Measurements from ENCODE around the gene SORBS1.
A peak's percentile ranks its signal among the peaks of the same experiment; 100 is the strongest.

The SORBS1 gene

DNA sequence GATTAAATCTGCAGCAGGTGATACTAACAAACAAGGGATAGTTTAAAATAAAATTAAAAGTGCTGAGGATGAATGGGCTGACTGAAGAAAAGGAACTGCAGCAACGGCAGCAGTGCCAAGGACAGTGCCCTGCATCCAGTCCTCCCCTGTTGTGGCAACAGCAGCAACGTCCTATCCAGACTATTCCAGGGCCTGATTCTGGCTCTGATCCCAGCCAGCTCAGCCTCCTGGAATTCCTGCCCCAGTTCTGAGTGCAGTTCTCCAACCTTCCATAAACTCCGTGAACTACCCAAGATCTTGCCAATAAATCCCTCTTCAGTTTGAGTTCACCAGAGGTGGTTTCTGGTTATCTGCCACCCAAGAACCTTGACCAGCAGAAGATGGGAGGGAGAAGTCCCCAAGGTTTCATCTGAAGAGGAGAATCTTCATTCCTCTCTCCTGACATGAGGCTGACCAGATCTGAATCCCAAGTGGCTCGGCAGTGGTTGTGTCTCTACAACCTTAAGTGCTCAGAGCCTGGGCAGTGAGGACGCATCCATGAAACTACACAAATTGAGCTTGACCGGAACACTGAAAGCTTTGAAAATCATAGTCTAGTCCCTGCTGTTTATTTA lies 115.8 kb downstream of the SORBS1 start:
- H3K4me2 ChIP-seq: peak overlapping the region; percentile 62; the same call in 1 of the 2 replicates
- TF ChIP-seq Cebpa-rat (IDR thresholded peaks at IDR 0.05): no peak
- no peak overlapping the region for H3K27ac ChIP-seq
- H3K4me3 ChIP-seq: no peak overlapping the region
- H3K27me3 ChIP-seq: no peaks in the 10 kb centered on the region
- no peaks in the 10 kb centered on the region for H3K9me3 ChIP-seq
- H3K36me3 ChIP-seq: no peaks in the 10 kb centered on the region
- no peaks in the 10 kb centered on the region for H4K20me1 ChIP-seq
- peaks cover 80% of the 10 kb centered on the region for H3K4me1 ChIP-seq
- H3K9ac ChIP-seq: no peak overlapping the region

DNA sequence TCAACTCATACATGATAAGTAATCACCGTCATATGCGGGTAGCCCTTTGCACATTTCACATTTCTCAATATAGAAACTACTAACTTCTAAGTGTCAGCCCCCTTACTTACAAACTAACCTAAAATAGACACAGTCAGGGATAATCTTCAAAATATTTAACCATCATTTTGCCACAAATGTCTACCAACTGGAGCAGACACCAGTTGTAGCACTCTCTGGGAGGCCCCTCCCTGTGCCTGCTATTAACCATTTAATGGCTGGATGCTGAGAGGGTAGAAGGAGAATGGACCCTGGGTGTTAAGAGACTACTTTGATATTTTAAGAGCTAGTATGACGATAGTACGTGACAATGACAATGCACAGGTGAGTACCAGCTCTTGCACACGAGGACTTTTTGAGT lies 116.4 kb downstream of the SORBS1 start:
- no peaks in the 10 kb centered on the region for H3K27me3 ChIP-seq
- H3K36me3 ChIP-seq: no peaks in the 10 kb centered on the region
- H3K9ac ChIP-seq: no peak overlapping the region
- no peak overlapping the region for H3K4me3 ChIP-seq
- H3K27ac ChIP-seq: no peak overlapping the region
- no peaks in the 10 kb centered on the region for H4K20me1 ChIP-seq
- TF ChIP-seq Cebpa-rat (IDR thresholded peaks at IDR 0.05): no peak
- no peaks in the 10 kb centered on the region for H3K9me3 ChIP-seq
- H3K4me2 ChIP-seq: no peak overlapping the region
- H3K4me1 ChIP-seq: peaks cover 82% of the 10 kb centered on the region

DNA sequence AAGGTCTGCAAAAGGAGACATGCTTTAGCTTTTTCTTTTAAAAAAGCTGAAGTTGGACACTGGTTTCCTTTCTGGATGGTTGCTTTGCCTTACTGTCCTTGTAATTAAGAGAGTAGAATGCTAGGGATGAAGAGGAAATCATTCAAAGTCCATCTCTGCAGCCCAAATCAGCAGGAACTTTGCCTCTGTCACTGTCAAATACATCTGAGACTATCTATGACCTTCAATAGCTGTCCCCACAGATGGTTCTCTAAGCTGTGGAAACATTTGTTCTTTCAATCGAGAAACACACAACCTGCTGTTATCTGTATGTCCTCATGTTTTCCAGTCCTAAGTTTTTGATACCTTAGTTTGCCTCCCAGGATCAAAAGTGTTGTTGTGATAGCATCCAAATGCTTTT lies 117.5 kb downstream of the SORBS1 start:
- no peaks in the 10 kb centered on the region for H3K9me3 ChIP-seq
- no peak overlapping the region for H3K9ac ChIP-seq
- H3K4me1 ChIP-seq: peaks cover 82% of the 10 kb centered on the region
- no peak overlapping the region for H3K4me2 ChIP-seq
- H4K20me1 ChIP-seq: no peaks in the 10 kb centered on the region
- no peak overlapping the region for H3K4me3 ChIP-seq
- no peaks in the 10 kb centered on the region for H3K27me3 ChIP-seq
- TF ChIP-seq Cebpa-rat (IDR thresholded peaks at IDR 0.05): no peak
- no peaks in the 10 kb centered on the region for H3K36me3 ChIP-seq
- H3K27ac ChIP-seq: no peak overlapping the region

DNA sequence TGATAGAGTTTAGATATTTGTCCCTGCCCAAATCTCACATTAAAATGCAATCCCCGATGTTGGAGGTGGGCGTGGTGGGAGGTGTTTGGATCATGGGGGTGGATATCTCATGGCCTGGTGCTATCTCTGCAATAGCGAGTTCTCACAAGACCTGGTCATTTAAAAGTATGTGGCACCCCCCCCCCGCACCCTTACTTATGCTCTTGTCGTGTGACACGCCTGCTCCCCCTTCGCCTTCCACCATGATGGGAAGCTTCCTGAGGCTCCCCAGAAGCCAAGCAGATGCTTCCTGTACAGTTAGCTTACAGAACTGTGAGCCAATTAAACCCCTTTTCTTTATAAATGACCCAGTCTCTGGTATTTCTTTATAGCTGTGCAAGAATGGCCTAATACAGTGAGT lies 118.8 kb downstream of the SORBS1 start:
- Histone ChIP-seq H3K27ac (no peak overlapping the region), H3K27me3 (no peaks in the 10 kb centered on the region), H3K36me3 (no peaks in the 10 kb centered on the region), H3K4me2 (no peak overlapping the region), H3K4me1 (peaks cover 82% of the 10 kb centered on the region), H3K4me3 (no peak overlapping the region), H3K9ac (no peak overlapping the region), H3K9me3 (no peaks in the 10 kb centered on the region), H4K20me1 (no peaks in the 10 kb centered on the region)
- TF ChIP-seq Cebpa-rat (IDR thresholded peaks at IDR 0.05): no peak

DNA sequence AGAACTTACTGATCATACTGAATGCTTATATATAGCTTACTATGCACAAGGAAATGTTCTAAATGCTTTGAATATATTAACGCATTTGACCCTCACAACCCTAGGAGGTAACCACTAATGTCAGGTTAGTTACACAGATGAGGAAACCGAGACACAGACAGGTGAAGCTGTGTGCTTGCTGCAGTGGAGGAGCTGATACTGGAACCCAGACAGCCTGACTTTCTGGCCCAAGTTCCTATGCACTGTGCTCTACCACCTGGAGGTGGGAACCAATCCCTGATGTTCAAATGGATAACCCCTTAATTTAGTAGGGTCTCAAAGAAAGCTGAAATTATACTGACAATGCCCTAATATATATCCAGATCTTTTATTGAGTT lies 119.6 kb downstream of the SORBS1 start:
- Histone ChIP-seq H3K9ac (no peak overlapping the region), H3K36me3 (0 out of 2 replicates have a peak, but pooled peaks cover 3% of the 10 kb centered on the region), H3K4me3 (no peak overlapping the region), H3K4me1 (peaks cover 82% of the 10 kb centered on the region), H3K4me2 (peak overlapping the region; percentile 72), H3K27me3 (no peaks in the 10 kb centered on the region), H3K9me3 (no peaks in the 10 kb centered on the region), H4K20me1 (no peaks in the 10 kb centered on the region), H3K27ac (no peak overlapping the region)
- TF ChIP-seq Cebpa-rat (IDR thresholded peaks at IDR 0.05): no peak

DNA sequence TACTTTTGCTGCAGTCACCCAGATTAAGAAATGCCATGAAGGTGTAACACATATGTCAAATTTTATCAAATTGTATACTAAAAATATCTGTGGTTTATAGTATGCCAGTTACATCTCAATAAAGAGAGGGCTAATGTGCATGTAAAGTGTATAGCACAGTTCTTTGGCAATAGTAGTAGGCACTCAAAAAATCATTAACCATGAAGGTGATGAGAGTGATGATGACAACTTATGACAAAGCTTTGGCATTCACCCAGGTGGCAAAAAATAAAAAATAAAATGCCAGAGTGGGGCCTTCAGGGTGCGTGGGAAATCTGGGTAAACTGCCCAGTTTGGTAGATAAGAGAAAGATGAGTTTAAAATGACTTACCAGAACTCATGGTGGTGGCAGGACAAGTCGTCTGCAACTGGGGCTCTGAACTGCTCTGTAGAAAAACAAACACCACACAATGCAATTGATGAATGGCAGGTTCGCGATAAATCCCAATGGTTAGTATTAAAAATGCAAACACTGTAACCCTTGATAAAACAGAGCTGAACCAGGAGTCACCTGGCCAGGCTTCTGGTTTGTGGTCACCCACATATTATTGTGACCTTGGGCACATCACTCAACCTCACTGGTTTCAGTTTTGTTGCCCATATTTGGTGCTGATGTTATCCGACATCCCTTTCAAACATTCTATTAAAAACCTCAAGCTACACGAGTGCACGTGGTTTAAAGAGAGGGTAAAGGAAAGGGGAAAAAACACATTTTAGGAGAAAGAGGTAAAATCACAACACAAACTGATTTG lies 120.2 kb downstream of the SORBS1 start:
- Histone ChIP-seq H3K36me3 (0 out of 2 replicates have a peak, but pooled peaks cover 4% of the 10 kb centered on the region), H4K20me1 (no peaks in the 10 kb centered on the region), H3K4me1 (peaks cover 80% of the 10 kb centered on the region), H3K9me3 (no peaks in the 10 kb centered on the region), H3K27me3 (no peaks in the 10 kb centered on the region), H3K4me3 (no peak overlapping the region), H3K4me2 (peak overlapping the region; percentile 72), H3K9ac (no peak overlapping the region), H3K27ac (no peak overlapping the region)
- TF ChIP-seq Cebpa-rat (IDR thresholded peaks at IDR 0.05): no peak

DNA sequence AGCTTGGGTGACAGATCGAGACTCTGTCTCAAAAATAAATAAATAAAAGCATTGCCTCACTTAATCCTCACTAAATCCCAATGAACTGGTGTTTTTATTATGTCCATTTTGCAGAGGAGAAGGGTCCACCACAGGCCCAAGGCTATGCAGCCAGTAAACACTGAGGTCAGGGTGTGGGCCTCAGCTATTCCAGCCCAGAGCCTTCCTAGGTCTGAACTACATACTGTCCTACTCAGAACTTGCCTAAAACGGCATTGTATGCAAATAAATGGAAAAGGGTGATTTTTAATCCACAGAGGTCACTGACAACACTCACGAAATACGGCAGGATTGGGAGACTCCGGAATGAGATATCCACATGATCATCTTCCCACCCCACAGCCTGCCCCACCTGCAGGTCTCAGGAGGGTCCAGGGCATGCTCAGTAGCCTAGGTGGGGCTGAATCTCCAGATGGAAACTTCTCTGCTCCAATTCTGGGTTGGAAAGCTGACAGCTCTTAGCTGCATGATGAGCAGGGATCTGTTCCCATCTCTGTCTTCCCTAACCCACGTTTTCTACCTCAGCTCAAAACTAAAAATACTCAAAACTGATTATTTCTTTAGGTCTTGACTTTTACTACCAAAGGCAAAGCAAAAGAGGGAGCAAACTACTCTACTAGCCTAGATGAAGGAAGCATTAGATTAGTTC lies 121.0 kb downstream of the SORBS1 start:
- Histone ChIP-seq H3K4me1 (peaks cover 80% of the 10 kb centered on the region), H4K20me1 (no peaks in the 10 kb centered on the region), H3K36me3 (0 out of 2 replicates have a peak, but pooled peaks cover 4% of the 10 kb centered on the region), H3K4me3 (no peak overlapping the region), H3K4me2 (peak overlapping the region; percentile 72), H3K9ac (no peak overlapping the region), H3K27ac (no peak overlapping the region), H3K27me3 (no peaks in the 10 kb centered on the region), H3K9me3 (no peaks in the 10 kb centered on the region)
- TF ChIP-seq Cebpa-rat (IDR thresholded peaks at IDR 0.05): no peak

DNA sequence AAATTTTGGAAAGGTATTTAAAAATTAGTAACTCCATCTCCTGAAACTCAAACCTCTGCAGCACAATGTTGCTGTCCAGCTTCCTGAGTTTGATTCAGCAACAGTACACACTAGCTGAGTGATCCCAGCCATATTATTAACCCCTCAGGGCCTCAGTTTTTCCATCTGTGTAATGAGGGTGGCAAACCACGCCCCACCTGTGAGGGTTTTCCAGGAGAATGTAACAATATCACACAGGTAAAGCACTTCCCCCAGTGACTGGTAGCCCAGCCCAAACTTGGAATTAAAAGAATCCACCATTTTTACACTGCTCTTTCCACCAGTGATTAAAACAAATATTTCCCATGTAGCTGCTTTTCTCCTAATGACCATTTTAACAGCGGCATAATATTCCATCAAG lies 122.4 kb downstream of the SORBS1 start:
- Histone ChIP-seq H3K36me3 (0 out of 2 replicates have a peak, but pooled peaks cover 4% of the 10 kb centered on the region), H3K4me2 (no peak overlapping the region)

DNA sequence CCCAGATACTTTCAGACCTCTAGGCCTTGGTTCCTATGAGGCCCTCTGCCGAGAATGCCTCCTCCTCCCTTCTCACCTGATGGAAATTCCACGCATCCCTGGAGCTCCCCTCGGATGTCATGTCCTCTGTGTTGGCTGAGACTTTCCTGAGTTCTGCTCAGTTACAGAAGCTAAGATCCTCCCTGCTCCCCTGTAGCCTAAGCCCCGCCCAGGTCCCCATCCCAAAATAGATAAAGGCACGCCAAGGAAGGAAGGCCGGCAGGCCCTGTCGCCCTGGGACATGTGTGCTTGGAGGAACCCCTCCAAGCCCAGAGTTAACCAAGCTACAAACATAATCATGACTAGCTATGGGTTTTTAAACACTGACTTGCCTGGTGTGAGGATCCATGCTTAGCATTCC lies 123.5 kb downstream of the SORBS1 start:
- H3K4me3 ChIP-seq: no peak overlapping the region
- TF ChIP-seq Cebpa-rat (IDR thresholded peaks at IDR 0.05): no peak
- peak overlapping the region; percentile 72 for H3K4me2 ChIP-seq
- peak overlapping the region; percentile 51 for H3K9ac ChIP-seq
- H3K9me3 ChIP-seq: no peaks in the 10 kb centered on the region
- H3K4me1 ChIP-seq: peaks cover 93% of the 10 kb centered on the region
- H3K27me3 ChIP-seq: no peaks in the 10 kb centered on the region
- H3K27ac ChIP-seq: peak overlapping the region; percentile 45; the same call in 1 of the 2 replicates
- H4K20me1 ChIP-seq: no peaks in the 10 kb centered on the region
- H3K36me3 ChIP-seq: 0 out of 2 replicates have a peak, but pooled peaks cover 4% of the 10 kb centered on the region

More for the DNA sequence above, 122.4 kb downstream of the SORBS1 start:
- Histone ChIP-seq H3K27ac (no peak overlapping the region), H3K27me3 (no peaks in the 10 kb centered on the region), H3K9me3 (no peaks in the 10 kb centered on the region), H4K20me1 (no peaks in the 10 kb centered on the region), H3K9ac (no peak overlapping the region), H3K4me1 (peaks cover 82% of the 10 kb centered on the region), H3K4me3 (no peak overlapping the region)
- TF ChIP-seq Cebpa-rat (IDR thresholded peaks at IDR 0.05): no peak
